Right cardiac atrium (tissue), 5 donors: ENCODE results near the gene RADIL. TPM values are rescaled to one million over a fixed set of nuclear protein-coding genes. Genes with fewer than 3 reads are reported as not detected.
"Not testable (repeated sequence)": the region's sequence is repeated elsewhere in the genome, so short reads cannot be mapped to it uniquely, and the experiment has no call there.

Source experiments
- ATAC-seq, 2 donors: fragments of 200-7000 bp; cut with Tn5 transposase; one replicate each; pipeline versions ENCODE4 v1.8.0 to v1.9.1; 2020; ENCODE audit warnings: moderate library complexity in 2 of 2, mild to moderate bottlenecking in 1 of 2
- DNase-seq, 3 donors: peaks; one replicate each; pipeline ENCODE4 v3.0.0-alpha.2; 2020
- H3K27ac ChIP-seq: one replicate; pipeline ENCODE4 v1.5.1; 2013; ENCODE audit warnings: mild to moderate bottlenecking, low read length, control low read depth, moderate library complexity
- H3K27me3 ChIP-seq: one replicate; pipeline ENCODE4 v1.6.1; 2013; ENCODE audit not compliant: control insufficient read depth, insufficient read depth
- H3K4me1 ChIP-seq: one replicate; pipeline ENCODE4 v1.6.1; 2013; ENCODE audit warnings: low read length; ENCODE audit not compliant: control insufficient read depth, insufficient read depth
- H3K4me3 ChIP-seq: one replicate; pipeline ENCODE4 v1.5.1; 2013; ENCODE audit warnings: low read length, control low read depth
- H3K9me3 ChIP-seq: one replicate; pipeline ENCODE4 v1.6.1; 2013; ENCODE audit warnings: low read length; ENCODE audit not compliant: control insufficient read depth
- WGBS: extraction: QIAGEN DNeasy Blood & Tissue Kit; methylation state at CpG from one replicate; pipeline ENCODE4 v1.1.7; 2013; 5-methylcytosine and 5-hydroxymethylcytosine counted together
- intact Hi-C, 4 donors: fragments of 100-400 bp; cut with DNase I; formaldehyde crosslinking; loops; one replicate each; pipeline versions ENCODE4 v1.11.0 to v1.14.0; 2022 to 2023
- polyA plus RNA-seq: library from polyadenylated mRNA; stranded (reverse); fragments of 200-250 nt; gene quantifications from one replicate; pipeline ENCODE4 v1.2.3, GENCODE V29; 2013
- total RNA-seq, 4 donors: library from RNA; stranded (reverse); fragmentation: NEBNext Ultra II Directional; extraction: Animal tissue kit (Norgen Biotek cat#: 25700); gene quantifications; one replicate each; pipeline ENCODE4 v1.2.1, GENCODE V29; 2021
- donor health status: healthy with polysubstance abuse.
- donor health status: DM: no; HTN: yes; CAD: no.
- donor health status: DM: no; HTN: no; CAD: no.
- donor health status: DM: no; HTN: yes; CAD: no; lungs with severe emphysema.
- donor health status: DM: yes; HTN: yes; CAD: no.

Gene RADIL
- total and polyA plus RNA-seq, 5 donors = 4.7 to 12.0 (median 8.6) TPM

- intact Hi-C loops = no loop called here
- DNase-seq = peak in 1 of 3 donors; percentile 51
- WGBS = 89% methylated on average over 29 of the region's 29 CpGs
- no peaks in the 10 kb centered on the region for H3K4me1 ChIP-seq
- no peak overlapping the region for H3K4me3 ChIP-seq
- no peak overlapping the region for H3K27ac ChIP-seq
- no peaks in the 10 kb centered on the region for H3K9me3 ChIP-seq
- no peak for ATAC-seq
- no peaks in the 10 kb centered on the region for H3K27me3 ChIP-seq
These were observed 78.2 kb downstream of the RADIL start for GRCh38 chr7:4805110-4805983.

- ATAC-seq (no peak), DNase-seq (peak in 2 of 3 donors; percentile 36 to 47)
- 85% methylated on average over 41 of the region's 41 CpGs for WGBS
- intact Hi-C loops = no loop called here
- no peaks in the 10 kb centered on the region for H3K9me3 ChIP-seq
- no peak overlapping the region for H3K4me3 ChIP-seq
- no peak overlapping the region for H3K27ac ChIP-seq
- no peaks in the 10 kb centered on the region for H3K4me1 ChIP-seq
- no peaks in the 10 kb centered on the region for H3K27me3 ChIP-seq
These were observed 79.9 kb downstream of the RADIL start for GRCh38 chr7:4803397-4804241.

- ATAC-seq, H3K4me3 ChIP-seq, H3K4me1 ChIP-seq, H3K27me3 ChIP-seq, H3K9me3 ChIP-seq, H3K27ac ChIP-seq, intact Hi-C loops, DNase-seq: not testable (repeated sequence)
- WGBS = 90% methylated on average over 23 of the region's 23 CpGs
These were observed 80.9 kb downstream of the RADIL start for GRCh38 chr7:4802577-4802976.

- H3K4me3 ChIP-seq = no peak overlapping the region
- 89% methylated on average over 18 of the region's 18 CpGs for WGBS
- peak in 2 of 3 donors; percentile 52 to 63 for DNase-seq
- ATAC-seq = no peak
- no peaks in the 10 kb centered on the region for H3K4me1 ChIP-seq
- intact Hi-C loops = no loop called here
- no peaks in the 10 kb centered on the region for H3K9me3 ChIP-seq
- no peak overlapping the region for H3K27ac ChIP-seq
- no peaks in the 10 kb centered on the region for H3K27me3 ChIP-seq
These were observed 81.7 kb downstream of the RADIL start for GRCh38 chr7:4801839-4802231.

GRCh38 chr7:4800926-4801838, 82.3 kb downstream of the RADIL start:
- H3K9me3 ChIP-seq = no peaks in the 10 kb centered on the region
- 89% methylated on average over 27 of the region's 27 CpGs for WGBS
- no peaks in the 10 kb centered on the region for H3K27me3 ChIP-seq
- no peak for ATAC-seq
- DNase-seq = peak in 2 of 3 donors; percentile 52 to 64
- no peak overlapping the region for H3K27ac ChIP-seq
- H3K4me3 ChIP-seq = no peak overlapping the region
- intact Hi-C loops = no loop called here
- H3K4me1 ChIP-seq = no peaks in the 10 kb centered on the region

- 84% methylated on average over 10 of the region's 10 CpGs for WGBS
- Histone ChIP-seq H3K4me3 (no peak overlapping the region), H3K27ac (no peak overlapping the region), H3K9me3 (no peaks in the 10 kb centered on the region), H3K4me1 (no peaks in the 10 kb centered on the region), H3K27me3 (no peaks in the 10 kb centered on the region)
- intact Hi-C loops = no loop called here
- peak in 1 of 3 donors; percentile 50 for DNase-seq
- peak; percentile 2 for ATAC-seq
These were observed 83.0 kb downstream of the RADIL start for GRCh38 chr7:4800487-4800886.

- intact Hi-C loops = loop anchor here (5.0 to 10.0 kb wide), 5 partner anchors 83 to 285 kb away; partner anchors contain the start of gene RADIL (in 2 of the 4)
- Histone ChIP-seq H3K4me3 (no peak overlapping the region), H3K4me1 (no peaks in the 10 kb centered on the region), H3K27me3 (no peaks in the 10 kb centered on the region), H3K27ac (no peak overlapping the region), H3K9me3 (no peaks in the 10 kb centered on the region)
- DNase-seq (peak; percentile 77 to 93 (median 90)), ATAC-seq (peak; percentile 65 to 75)
- 71% methylated on average over 39 of the region's 39 CpGs for WGBS
These were observed 83.8 kb downstream of the RADIL start for GRCh38 chr7:4799508-4800268.

GRCh38 chr7:4798706-4799235, 84.7 kb downstream of the RADIL start:
- no peak overlapping the region for H3K4me3 ChIP-seq
- 63% methylated on average over 15 of the region's 15 CpGs for WGBS
- no peaks in the 10 kb centered on the region for H3K27me3 ChIP-seq
- ATAC-seq = peak; percentile 19 to 53
- no peak overlapping the region for H3K27ac ChIP-seq
- H3K4me1 ChIP-seq = no peaks in the 10 kb centered on the region
- intact Hi-C loops = loop anchor here (5.0 to 10.0 kb wide), 5 partner anchors 84 to 286 kb away; partner anchors contain the start of gene RADIL (in 2 of the 4)
- H3K9me3 ChIP-seq = no peaks in the 10 kb centered on the region
- peak in 1 of 3 donors; percentile 71 for DNase-seq

- H3K4me3 ChIP-seq = no peak overlapping the region
- DNase-seq (peak; percentile 67 to 88 (median 83)), ATAC-seq (peak; percentile 62 to 72)
- H3K4me1 ChIP-seq = no peaks in the 10 kb centered on the region
- no peaks in the 10 kb centered on the region for H3K27me3 ChIP-seq
- no peak overlapping the region for H3K27ac ChIP-seq
- intact Hi-C loops = loop anchor here (5.0 to 10.0 kb wide), 5 partner anchors 84 to 287 kb away; partner anchors contain the start of gene RADIL (in 2 of the 4)
- WGBS = 36% methylated on average over 37 of the region's 37 CpGs
- H3K9me3 ChIP-seq = no peaks in the 10 kb centered on the region
These were observed 85.4 kb downstream of the RADIL start for GRCh38 chr7:4797858-4798705.
